Esophagus (tissue), 2 donors: ENCODE results near the gene BRME1. TPM values are rescaled to one million over a fixed set of nuclear protein-coding genes. Genes with fewer than 3 reads are reported as not detected.
A peak's percentile ranks its signal among the peaks of the same experiment; 100 is the strongest.

Source experiments
- H3K27ac ChIP-seq, 2 donors: one replicate each; pipeline ENCODE4 v1.5.1; 2013; ENCODE audit warnings: low read depth in 2 of 2, mild to moderate bottlenecking in 2 of 2, inconsistent platforms in 1 of 2, low read length in 1 of 2, moderate library complexity in 1 of 2
- H3K27me3 ChIP-seq, 2 donors: one replicate each; pipeline ENCODE4 v1.6.1; 2013; ENCODE audit warnings: low read length in 2 of 2, control low read depth in 1 of 2, mild to moderate bottlenecking in 1 of 2; ENCODE audit not compliant: insufficient read depth in 2 of 2, control insufficient read depth in 1 of 2
- H3K36me3 ChIP-seq, 2 donors: one replicate each; pipeline ENCODE4 v1.6.1; 2013; ENCODE audit warnings: low read length in 1 of 2; ENCODE audit not compliant: control insufficient read depth in 2 of 2, insufficient read depth in 2 of 2
- H3K4me1 ChIP-seq, 2 donors: one replicate each; pipeline ENCODE4 v1.6.1; 2013; ENCODE audit warnings: low read length in 1 of 2; ENCODE audit not compliant: control insufficient read depth in 2 of 2, insufficient read depth in 2 of 2
- H3K4me3 ChIP-seq, 2 donors: one replicate each; pipeline ENCODE4 v1.5.1; 2013; ENCODE audit warnings: low read length in 2 of 2, mild to moderate bottlenecking in 2 of 2, low read depth in 1 of 2, moderate library complexity in 1 of 2
- H3K9me3 ChIP-seq, 2 donors: one replicate each; pipeline ENCODE4 v1.6.1; 2013; ENCODE audit warnings: mild to moderate bottlenecking in 2 of 2, low read depth in 1 of 2, low read length in 1 of 2, moderate library complexity in 1 of 2; ENCODE audit not compliant: control insufficient read depth in 2 of 2, insufficient read depth in 1 of 2
- WGBS, 2 donors: extraction: QIAGEN DNeasy Blood & Tissue Kit; methylation state at CpG; one replicate each; pipeline ENCODE4 v1.1.7; 2013; 5-methylcytosine and 5-hydroxymethylcytosine counted together
- polyA plus RNA-seq, 2 donors: library from polyadenylated mRNA; stranded (reverse); fragments of 200-250 nt; gene quantifications; one replicate each; pipeline ENCODE4 v1.2.3, GENCODE V29; 2013
- donor health status: healthy with polysubstance abuse.
- donor health status: Bipolar disorder and iron deficiency.

The BRME1 gene
- polyA plus RNA-seq, 2 donors: 7.5 to 13.0 TPM

DNA sequence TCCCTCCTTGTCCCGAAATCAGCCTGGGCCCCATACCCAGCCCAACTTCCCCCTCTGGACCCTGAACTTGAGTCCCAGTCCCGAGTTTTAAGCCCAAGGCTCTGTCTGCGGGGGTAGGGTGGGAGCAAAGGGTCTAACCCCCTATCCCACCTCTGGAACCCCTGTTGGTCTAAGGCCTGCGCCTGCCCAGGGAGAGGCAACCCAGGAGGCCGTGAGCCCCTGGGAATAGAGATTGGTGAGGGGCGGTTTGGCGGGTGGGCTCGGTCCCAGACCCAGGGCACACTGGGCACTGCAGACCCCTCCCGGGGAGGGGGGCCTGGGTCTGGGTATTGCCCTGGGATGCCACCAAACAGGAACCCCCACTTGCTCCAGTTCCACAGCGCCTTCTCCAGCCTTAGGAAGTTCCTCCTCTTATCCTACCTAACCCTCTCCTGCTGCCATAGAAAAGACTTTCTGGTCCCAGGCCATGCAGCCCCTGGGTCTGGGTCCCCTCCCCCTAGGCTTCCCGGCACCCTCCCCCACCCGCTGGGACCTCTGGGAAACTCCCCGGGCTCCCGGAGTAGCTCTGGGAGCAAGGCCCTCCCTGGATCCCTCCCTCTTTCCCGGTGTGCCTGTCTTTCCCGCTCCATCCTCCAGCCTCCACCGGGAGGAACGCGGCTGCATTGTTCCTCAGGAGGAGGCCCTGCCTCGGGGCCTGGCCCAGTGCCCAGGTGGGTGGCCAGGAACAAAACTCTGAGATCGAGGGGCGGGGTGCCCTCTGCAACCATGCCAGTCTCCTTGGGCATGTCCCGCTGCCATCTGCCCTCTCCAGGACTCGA, 62.6 kb downstream of the BRME1 start:
- peaks cover 8 to 28% of the 10 kb centered on the region in 2 donors for H3K4me1 ChIP-seq

DNA sequence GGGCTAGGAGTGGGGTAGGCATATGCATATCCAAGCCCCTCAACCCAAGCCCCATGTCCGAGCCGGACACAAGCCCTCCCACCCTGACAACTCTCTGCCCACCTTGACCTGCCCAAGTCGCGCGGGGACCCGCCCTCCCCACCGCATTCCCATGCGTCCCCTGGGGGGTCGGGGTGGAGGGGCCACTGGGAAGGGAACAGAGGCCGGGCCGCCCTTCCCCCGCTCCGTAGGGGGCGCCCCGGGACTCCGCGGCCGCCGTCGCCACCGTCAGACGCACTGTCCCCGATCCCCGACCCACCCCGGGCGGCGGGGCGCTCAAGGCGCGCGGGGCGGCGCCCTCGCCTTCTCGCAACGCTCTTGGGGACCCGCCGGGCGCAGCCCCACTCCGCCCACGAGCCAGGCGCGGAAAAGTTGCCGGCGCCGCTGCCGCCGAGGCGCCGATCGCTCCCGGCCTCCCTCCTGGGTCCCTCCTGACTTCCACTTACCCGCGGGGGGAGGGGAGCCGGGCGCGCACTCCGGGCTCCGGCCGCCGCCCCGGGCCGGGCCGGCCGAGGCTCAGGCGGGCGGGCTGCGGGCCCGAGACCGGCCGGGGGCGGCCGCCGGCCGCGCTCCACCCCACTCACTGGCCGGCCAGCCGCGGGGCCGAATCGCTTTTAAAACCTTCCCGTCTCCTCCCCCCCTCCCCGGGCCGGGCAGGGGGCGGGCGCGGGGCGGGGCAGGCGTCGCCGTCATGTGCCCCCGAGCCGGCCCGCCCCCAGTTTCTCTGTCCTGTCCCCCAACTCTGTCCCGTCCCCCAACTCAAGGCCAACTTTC, 63.4 kb downstream of the BRME1 start:
- Histone ChIP-seq H3K27me3 (no peaks in the 10 kb centered on the region), H3K4me1 (peaks cover 8 to 28% of the 10 kb centered on the region in 2 donors), H3K27ac (peak overlapping the region; percentile 99), H3K36me3 (peaks cover 0 to 2% of the 10 kb centered on the region in 2 donors), H3K4me3 (peak overlapping the region; percentile 77 to 94), H3K9me3 (no peaks in the 10 kb centered on the region)
- WGBS, 2 donors: 0 to 1% methylated on average over 46 to 95 of the region's 95 CpGs

More for the DNA sequence above, 62.6 kb downstream of the BRME1 start:
- Histone ChIP-seq H3K27me3 (no peaks in the 10 kb centered on the region), H3K27ac (peak overlapping the region; percentile 99), H3K4me3 (peak overlapping the region; percentile 77 to 94), H3K36me3 (peaks cover 0 to 2% of the 10 kb centered on the region in 2 donors), H3K9me3 (no peaks in the 10 kb centered on the region)
- 15 to 16% methylated on average over 24 of the region's 24 CpGs for WGBS, 2 donors

DNA sequence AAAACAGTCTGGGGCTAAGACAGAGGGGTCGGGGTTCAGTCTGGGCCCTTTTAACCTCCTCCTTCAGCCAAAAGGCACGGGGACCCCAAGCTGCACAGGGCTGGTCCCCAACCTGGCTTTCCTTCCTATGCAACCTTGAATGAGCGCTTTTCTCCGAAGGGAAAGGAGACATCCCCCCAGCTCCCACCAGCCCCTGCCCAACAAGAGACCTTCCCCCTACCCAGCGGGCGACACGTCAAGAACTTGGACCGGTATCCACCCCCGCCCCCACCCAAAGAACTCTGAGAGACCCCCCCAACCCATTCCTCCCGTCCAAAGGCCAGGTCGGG, 64.0 kb downstream of the BRME1 start:
- Histone ChIP-seq H3K9me3 (no peaks in the 10 kb centered on the region), H3K36me3 (peaks cover 0 to 2% of the 10 kb centered on the region in 2 donors), H3K4me1 (peaks cover 6 to 30% of the 10 kb centered on the region in 2 donors), H3K4me3 (peak overlapping the region; percentile 77 to 94), H3K27me3 (no peaks in the 10 kb centered on the region), H3K27ac (peak overlapping the region; percentile 99)
- WGBS, 2 donors: 0 to 3% methylated on average over 11 of the region's 11 CpGs

DNA sequence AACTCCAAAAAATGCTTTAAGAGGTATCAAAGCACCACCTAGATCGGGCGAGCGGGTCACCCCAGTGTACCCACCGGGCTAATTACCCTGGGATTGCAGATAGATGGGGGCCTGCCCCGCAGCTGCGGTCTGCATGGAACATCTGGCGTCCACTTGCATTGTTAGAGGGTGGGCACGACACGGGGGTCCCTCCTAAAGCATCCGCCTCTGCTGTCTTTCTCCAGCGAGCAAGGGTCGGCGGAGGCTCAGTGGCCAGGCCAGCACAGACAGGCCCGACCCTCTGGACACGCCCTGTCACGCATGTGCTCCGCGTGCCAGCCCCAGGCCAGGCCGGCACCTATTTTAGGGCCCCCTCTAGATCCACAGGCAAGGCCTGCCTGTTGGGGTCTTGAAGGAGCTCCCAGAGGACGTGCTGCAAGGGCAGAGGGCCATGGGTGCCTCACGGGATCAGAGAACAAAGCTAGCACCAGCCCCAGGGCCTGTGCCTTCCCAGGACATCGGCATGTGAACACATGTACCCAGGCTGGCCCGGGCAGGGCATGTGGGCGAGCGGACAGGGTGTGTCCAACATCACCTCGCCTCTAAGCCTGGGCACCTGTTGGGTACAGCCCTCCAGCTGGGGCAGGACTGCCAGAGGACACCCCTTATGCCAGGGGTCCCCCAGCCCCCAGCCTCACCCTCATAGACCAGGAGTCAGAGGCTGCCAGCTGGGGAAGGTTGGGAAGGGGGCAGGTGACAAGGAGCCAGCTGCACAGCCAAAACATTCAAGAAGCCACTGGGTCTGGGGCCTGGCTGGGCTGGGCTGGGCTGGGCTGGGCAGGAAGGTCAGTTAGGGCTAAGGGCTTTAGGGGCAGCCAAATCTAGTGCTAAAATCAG, 64.6 kb downstream of the BRME1 start:
- WGBS, 2 donors: 3 to 29% methylated on average over 26 of the region's 26 CpGs
- no peaks in the 10 kb centered on the region for H3K9me3 ChIP-seq
- H3K4me1 ChIP-seq: peaks cover 7 to 27% of the 10 kb centered on the region in 2 donors
- peaks cover 0 to 4% of the 10 kb centered on the region in 2 donors for H3K36me3 ChIP-seq
- peak overlapping the region; percentile 77 to 94 for H3K4me3 ChIP-seq
- H3K27me3 ChIP-seq: no peaks in the 10 kb centered on the region
- peak overlapping the region; percentile 99 for H3K27ac ChIP-seq

DNA sequence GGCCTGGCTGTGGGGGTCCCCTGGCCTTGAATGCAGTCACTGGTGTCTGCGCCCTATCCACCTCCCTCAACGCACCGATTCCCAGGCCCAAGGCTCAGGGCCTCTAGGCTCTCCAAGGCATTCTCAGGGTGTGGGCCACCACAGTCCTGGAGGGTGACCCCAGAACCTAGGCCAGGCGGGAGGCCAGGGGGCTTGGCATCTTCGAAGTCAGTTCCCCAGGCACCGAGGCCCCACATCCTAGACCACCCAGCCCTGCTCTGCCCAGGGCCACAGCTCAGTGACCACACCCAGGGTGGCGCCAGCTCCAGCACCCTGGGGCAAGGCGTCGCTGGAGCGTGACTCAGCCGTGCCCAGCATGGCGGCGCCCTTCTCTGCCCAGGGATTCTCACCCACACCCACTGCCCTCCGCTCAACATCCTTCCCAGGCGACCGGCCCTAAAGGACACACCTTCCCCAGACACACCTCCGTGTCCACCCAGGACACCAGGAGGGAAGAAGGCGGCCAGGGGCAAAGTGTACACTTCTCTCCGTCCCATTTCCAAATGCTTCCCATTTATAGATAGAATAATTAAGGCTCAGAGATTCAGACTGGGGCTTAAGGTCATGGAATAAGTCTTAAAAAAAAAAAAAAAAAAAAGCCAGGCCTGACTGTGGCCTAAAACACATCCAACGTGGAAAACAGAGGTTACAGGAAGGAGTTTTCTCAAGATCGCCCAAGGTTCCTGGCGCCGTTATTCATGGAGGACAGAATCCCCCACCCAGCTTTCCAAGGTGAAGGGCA, 65.4 kb downstream of the BRME1 start:
- Histone ChIP-seq H3K36me3 (peaks cover 0 to 12% of the 10 kb centered on the region in 2 donors), H3K9me3 (no peaks in the 10 kb centered on the region), H3K4me1 (peaks cover 14 to 31% of the 10 kb centered on the region in 2 donors), H3K4me3 (peak overlapping the region; percentile 77 to 94), H3K27ac (peak overlapping the region; percentile 99), H3K27me3 (no peaks in the 10 kb centered on the region)
- 8 to 29% methylated on average over 23 of the region's 23 CpGs for WGBS, 2 donors

DNA sequence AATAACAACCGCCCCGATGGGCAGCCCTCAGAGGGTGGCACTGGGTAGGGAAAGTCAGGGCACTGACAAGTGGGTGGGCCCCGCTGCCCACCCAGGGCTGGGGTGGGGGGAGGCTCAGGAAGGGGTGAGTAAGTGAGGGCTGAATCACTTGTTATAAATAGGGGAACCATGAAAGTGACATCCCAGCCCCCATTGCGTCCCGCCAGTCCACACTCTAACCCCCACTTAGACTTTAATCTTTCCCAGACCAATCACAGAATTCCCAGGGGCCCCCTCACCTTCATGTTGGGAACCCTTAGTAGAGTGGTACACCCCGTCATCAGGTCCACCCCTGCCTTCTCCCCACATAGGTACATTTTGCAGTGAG, 66.0 kb downstream of the BRME1 start:
- Histone ChIP-seq H3K27me3 (no peaks in the 10 kb centered on the region), H3K27ac (peak overlapping the region; percentile 99), H3K4me1 (peaks cover 14 to 31% of the 10 kb centered on the region in 2 donors), H3K4me3 (peak overlapping the region; percentile 77 to 94), H3K36me3 (peaks cover 0 to 12% of the 10 kb centered on the region in 2 donors), H3K9me3 (no peaks in the 10 kb centered on the region)
- 3 to 20% methylated on average over 6 of the region's 6 CpGs for WGBS, 2 donors

DNA sequence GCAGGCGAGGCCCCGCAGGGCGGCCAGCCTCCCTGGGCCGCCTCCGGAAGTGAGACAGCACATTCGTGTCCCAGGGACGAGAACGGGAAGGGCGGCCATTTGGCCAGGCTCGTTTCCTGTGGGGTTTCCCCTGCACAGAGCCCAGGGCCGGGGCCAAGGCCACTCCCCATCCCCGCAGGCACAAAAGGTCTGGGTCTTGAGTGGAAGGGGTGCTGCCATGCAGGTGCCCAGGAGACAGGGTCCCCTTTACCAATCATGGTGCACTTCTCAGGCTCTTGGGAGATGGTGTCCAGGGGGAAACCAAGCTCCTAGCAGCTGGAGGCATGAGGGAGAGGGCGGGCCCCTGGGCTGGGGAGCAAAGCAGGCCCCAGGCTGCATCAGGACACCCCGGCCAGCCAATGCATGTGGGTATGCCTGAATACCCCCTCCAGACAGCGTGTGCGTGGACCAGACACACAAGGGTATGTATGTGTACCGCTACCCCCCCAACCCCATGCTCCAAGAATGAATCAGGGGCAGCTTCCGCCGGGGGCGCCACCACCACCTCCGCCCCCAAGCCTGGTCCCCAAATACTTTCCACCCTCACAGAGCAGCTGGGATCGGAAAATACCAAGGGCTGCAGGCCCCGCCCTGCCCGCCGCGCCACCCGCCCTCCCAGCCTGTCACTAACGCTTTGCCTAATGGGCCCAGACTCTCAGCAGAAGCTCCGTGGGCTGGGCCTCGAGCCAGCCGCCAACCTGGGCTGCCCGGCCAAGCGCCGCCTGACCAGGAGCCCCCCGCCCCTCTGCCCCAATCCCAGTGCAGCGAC, 66.6 kb downstream of the BRME1 start:
- 1 to 11% methylated on average over 36 of the region's 36 CpGs for whole genome bisulfite sequencing, 2 donors
- H3K9me3 ChIP-seq: no peaks in the 10 kb centered on the region
- peaks cover 14 to 35% of the 10 kb centered on the region in 2 donors for H3K4me1 ChIP-seq
- peaks cover 0 to 14% of the 10 kb centered on the region in 2 donors for H3K36me3 ChIP-seq
- peak overlapping the region; percentile 77 to 94 for H3K4me3 ChIP-seq
- peak overlapping the region; percentile 99 for H3K27ac ChIP-seq
- no peaks in the 10 kb centered on the region for H3K27me3 ChIP-seq

DNA sequence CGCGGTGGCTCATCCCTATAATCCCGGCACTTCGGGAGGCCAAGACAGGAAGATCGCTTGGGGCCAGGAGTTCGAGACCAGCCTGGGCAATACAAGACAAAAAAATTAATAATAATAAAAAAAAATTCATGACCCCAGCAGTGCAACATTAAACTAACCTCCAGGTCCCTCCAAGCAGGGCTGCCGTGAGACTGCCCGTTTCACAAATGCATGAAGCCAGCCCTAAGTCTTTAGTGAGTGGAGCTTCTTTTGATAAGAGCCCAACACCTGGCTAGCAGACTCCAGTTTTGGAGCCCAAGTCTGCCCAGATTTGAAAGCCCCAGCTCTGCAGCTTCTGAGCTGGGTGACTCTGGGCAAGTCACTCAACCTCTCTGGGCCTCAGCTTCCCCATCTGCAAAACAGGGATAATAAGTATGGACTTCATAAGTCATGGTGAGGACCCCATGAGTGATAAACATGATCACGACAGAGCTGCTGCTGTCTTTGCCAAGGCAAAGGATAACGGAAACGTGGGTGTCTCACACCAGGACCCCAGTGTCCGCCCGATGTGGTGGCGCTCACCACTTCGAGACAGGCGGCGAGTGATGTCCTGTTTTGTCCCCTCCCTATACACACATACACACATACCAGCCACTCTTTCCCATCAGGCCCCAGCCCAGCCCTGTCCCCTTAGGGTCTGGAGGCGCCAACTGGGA, 67.3 kb downstream of the BRME1 start:
- Histone ChIP-seq H3K9me3 (no peaks in the 10 kb centered on the region), H3K4me1 (peaks cover 13 to 35% of the 10 kb centered on the region in 2 donors), H3K4me3 (peak overlapping the region; percentile 77 to 94), H3K36me3 (peaks cover 0 to 16% of the 10 kb centered on the region in 2 donors), H3K27ac (peak overlapping the region; percentile 99), H3K27me3 (no peaks in the 10 kb centered on the region)
- 31 to 42% methylated on average over 18 of the region's 18 CpGs for WGBS, 2 donors
